AG04450 (cell line): ENCODE data around the gene SAMD10. TPM values are rescaled to one million over a fixed set of nuclear protein-coding genes. Genes with fewer than 3 reads are reported as not detected.
"Not testable (repeated sequence)": the region's sequence is repeated elsewhere in the genome, so short reads cannot be mapped to it uniquely, and the experiment has no call there.

Experiments
- CTCF ChIA-PET: fragments of 300-600, 350-600 bp; formaldehyde crosslinking; extraction: SDS; loops from one replicate; lab custom pipeline; 2022; ENCODE audit warnings: antibody characterized with exemption, inconsistent platforms; lab: Charles Lee
- POLR2A ChIA-PET: fragments of 350-600 bp; formaldehyde crosslinking; extraction: SDS; loops from one replicate; lab custom pipeline; 2021; ENCODE audit warnings: antibody characterized with exemption, inconsistent platforms; lab: Yijun Ruan, JAX
- DNase-seq: peaks from one replicate; pipeline ENCODE4 v3.0.0-alpha.2; 2011; ENCODE audit warnings: low read depth, low spot score
- H3K27ac ChIP-seq: one replicate; pipeline ENCODE4 v1.5.1; 2012; ENCODE audit warnings: low read depth, low read length, control low read depth
- H3K27me3 ChIP-seq: one replicate; pipeline ENCODE4 v1.6.0; 2012; ENCODE audit warnings: low read length; ENCODE audit not compliant: control insufficient read depth, insufficient read depth
- H3K4me3 ChIP-seq: 2 replicates; pipeline ENCODE4 v1.5.1; 2011; ENCODE audit warnings: mild to moderate bottlenecking, low read depth, low read length, control low read depth
- H3K9me3 ChIP-seq: 2 replicates; pipeline ENCODE4 v1.5.1; 2012; ENCODE audit warnings: low read length; ENCODE audit not compliant: control insufficient read depth, insufficient read depth
- CTCF ChIP-seq: IDR thresholded peaks from 2 replicates; pipeline ENCODE4 v1.5.1; 2011; ENCODE audit warnings: low read depth, low read length, control low read depth, inconsistent platforms
- polyA plus RNA-seq: library from polyadenylated mRNA; depleted of rRNA; stranded (reverse); fragments of >200 nt; gene quantifications from 2 replicates; pipeline ENCODE4 v1.2.3, GENCODE V29; 2011

Gene SAMD10
- polyA plus RNA-seq, 1 experiment, result 1.3 TPM

GRCh38 chr20:63974402-63975200 lies 4.8 kb downstream of the SAMD10 start:
- no peak for TF ChIP-seq CTCF
- ChIA-PET POLR2A (interaction anchor here (0.9 kb wide), 2 partner anchors 110 to 347 kb away, joined by 4 read pairs; partner anchors contain the start of gene TPD52L2), CTCF (interaction anchor here (0.6 to 2.8 kb wide), 13 partner anchors 9 to 585 kb away, joined by 3 to 24 read pairs (median 4); no protein-coding TSS in a partner anchor)
- Histone ChIP-seq H3K9me3 (no peaks in the 10 kb centered on the region; the same call in 1 of the 2 replicates), H3K27ac (peak overlapping the region; percentile 65), H3K4me3 (no peak overlapping the region), H3K27me3 (no peaks in the 10 kb centered on the region)
- DNase-seq, result no peak

- peak overlapping the region; percentile 53 for H3K4me3 ChIP-seq
- POLR2A ChIA-PET, result interaction anchor here (0.8 to 0.9 kb wide), 3 partner anchors 17 to 346 kb away, joined by 3 to 4 read pairs (median 4); partner anchors contain the start of genes TPD52L2 and UCKL1
- H3K27me3 ChIP-seq, result no peaks in the 10 kb centered on the region
- TF ChIP-seq CTCF, result peak; percentile 98
- H3K27ac ChIP-seq, result peak overlapping the region; percentile 65
- H3K9me3 ChIP-seq, result no peaks in the 10 kb centered on the region; the same call in 1 of the 2 replicates
- CTCF ChIA-PET, result interaction anchor here (0.6 to 2.8 kb wide), 17 partner anchors 10 to 584 kb away, joined by 3 to 24 read pairs (median 4); partner anchors contain the start of gene TPD52L2
- peak; percentile 55 for DNase-seq
Measured at GRCh38 chr20:63973636-63974401, 5.6 kb downstream of the SAMD10 start.

GRCh38 chr20:63973160-63973479 lies 6.3 kb downstream of the SAMD10 start:
- ChIA-PET CTCF (interaction anchor here (0.6 to 2.8 kb wide), 12 partner anchors 10 to 531 kb away, joined by 3 to 24 read pairs (median 5); partner anchors contain the start of gene TPD52L2), POLR2A (interaction anchor here (0.8 kb wide), 1 partner anchor 17 kb away, joined by 3 read pairs; the partner anchor contains the start of gene UCKL1)
- Histone ChIP-seq H3K27me3 (no peaks in the 10 kb centered on the region), H3K27ac (no peak overlapping the region), H3K4me3 (no peak overlapping the region), H3K9me3 (peaks cover 6% of the 10 kb centered on the region; the same call in 1 of the 2 replicates)
- no peak for DNase-seq
- TF ChIP-seq CTCF, result no peak

GRCh38 chr20:63972312-63973159 lies 6.9 kb downstream of the SAMD10 start:
- DNase-seq, result no peak
- no peak for TF ChIP-seq CTCF
- Histone ChIP-seq H3K27me3 (no peaks in the 10 kb centered on the region), H3K27ac (peak overlapping the region; percentile 47), H3K4me3 (no peak overlapping the region), H3K9me3 (peaks cover 12% of the 10 kb centered on the region)
- ChIA-PET POLR2A (no interaction called here), CTCF (interaction anchor here (0.7 to 2.8 kb wide), 3 partner anchors 434 to 1790 kb away, joined by 3 to 24 read pairs (median 6); no protein-coding TSS in a partner anchor)

GRCh38 chr20:63971960-63972311 lies 7.5 kb downstream of the SAMD10 start:
- CTCF ChIA-PET, result interaction anchor here (0.6 to 2.8 kb wide), 3 partner anchors 411 to 1790 kb away, joined by 3 to 24 read pairs (median 6); no protein-coding TSS in a partner anchor

More at GRCh38 chr20:63971960-63972311, 7.5 kb downstream of the SAMD10 start:
- H3K27ac ChIP-seq, result peak overlapping the region; percentile 47
- H3K27me3 ChIP-seq, DNase-seq, H3K4me3 ChIP-seq, POLR2A ChIA-PET: not testable (repeated sequence)
- peaks cover 18% of the 10 kb centered on the region for H3K9me3 ChIP-seq
